HS-5 (cell line): Measurements from ENCODE around the gene TSC2.
"Not testable (repeated sequence)": the region's sequence is repeated elsewhere in the genome, so short reads cannot be mapped to it uniquely, and the experiment has no call there.

ENCODE experiments used
- DNase-seq: peaks from one replicate; pipeline ENCODE4 v3.0.0-alpha.2; 2012; ENCODE audit warnings: low read depth

The TSC2 gene

DNA sequence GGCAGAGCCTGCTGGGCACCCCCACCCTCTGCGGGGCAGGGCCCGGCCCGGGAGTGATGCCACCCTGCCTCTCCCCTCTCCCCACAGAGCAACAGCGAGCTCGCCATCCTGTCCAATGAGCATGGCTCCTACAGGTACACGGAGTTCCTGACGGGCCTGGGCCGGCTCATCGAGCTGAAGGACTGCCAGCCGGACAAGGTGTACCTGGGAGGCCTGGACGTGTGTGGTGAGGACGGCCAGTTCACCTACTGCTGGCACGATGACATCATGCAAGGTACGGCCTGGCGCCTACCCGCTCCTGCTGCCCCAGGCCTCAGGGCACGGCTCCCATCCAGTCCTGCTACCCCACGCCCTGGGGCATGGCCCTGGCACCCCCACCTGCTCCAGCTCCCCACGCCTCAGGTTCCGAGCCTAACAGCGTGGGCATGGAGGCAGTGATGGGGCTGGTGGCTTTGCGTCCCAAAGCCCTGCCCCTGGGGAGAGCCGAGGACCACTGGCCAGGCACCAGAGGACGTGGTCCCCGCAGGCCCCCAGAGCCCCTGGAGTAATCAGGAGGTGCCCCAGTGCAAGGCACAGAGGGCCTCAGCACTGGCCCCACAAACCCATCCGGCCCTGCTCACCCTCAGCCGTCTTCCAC, 38.4 kb downstream of the TSC2 start:
- DNase-seq, result no peak

DNA sequence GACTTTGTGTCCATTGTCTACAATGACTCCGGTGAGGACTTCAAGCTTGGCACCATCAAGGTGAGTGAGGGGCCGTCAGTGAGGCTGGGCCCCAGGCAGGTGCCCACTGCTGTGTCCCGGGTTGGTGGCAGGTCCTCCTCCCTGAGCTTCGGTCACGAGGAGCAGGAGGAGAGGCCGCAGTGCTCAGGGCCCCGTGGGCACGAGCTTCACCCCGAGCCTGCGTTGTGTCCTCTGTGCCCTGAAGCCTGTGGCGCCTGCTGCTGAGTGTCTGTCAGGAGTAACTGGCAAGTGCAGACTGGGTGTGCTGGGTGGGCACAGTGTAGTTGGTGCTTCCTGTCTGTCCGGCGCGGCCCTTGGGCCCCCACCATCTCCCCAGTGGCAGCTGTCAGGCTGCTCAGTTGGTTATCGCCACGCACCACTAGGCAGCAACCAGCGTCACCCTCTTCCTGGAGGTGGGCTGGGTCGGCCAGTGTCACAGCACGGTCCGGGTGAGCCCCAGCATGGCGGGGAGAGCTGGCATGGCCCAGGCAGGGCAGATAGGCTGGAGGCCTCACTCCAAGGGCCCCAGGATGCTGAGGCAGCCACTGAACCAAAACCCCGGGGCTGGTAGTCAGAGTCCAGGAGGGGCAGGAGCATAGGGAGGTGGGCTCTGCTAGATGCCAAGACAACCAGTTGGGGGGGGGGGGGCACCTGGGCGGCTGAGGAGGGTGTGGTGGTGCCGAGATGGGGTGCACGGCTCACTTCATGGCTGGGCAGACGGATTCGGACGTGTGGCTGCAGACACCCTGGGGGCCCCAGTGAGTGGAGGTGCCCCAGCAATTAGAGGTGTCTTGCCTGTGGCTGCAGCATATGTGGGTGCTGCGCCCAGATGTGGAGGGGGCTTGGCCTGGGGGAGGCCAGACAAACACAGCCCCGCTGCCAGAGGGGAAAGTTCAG, 39.3 kb downstream of the TSC2 start:
- DNase-seq, result no peak

DNA sequence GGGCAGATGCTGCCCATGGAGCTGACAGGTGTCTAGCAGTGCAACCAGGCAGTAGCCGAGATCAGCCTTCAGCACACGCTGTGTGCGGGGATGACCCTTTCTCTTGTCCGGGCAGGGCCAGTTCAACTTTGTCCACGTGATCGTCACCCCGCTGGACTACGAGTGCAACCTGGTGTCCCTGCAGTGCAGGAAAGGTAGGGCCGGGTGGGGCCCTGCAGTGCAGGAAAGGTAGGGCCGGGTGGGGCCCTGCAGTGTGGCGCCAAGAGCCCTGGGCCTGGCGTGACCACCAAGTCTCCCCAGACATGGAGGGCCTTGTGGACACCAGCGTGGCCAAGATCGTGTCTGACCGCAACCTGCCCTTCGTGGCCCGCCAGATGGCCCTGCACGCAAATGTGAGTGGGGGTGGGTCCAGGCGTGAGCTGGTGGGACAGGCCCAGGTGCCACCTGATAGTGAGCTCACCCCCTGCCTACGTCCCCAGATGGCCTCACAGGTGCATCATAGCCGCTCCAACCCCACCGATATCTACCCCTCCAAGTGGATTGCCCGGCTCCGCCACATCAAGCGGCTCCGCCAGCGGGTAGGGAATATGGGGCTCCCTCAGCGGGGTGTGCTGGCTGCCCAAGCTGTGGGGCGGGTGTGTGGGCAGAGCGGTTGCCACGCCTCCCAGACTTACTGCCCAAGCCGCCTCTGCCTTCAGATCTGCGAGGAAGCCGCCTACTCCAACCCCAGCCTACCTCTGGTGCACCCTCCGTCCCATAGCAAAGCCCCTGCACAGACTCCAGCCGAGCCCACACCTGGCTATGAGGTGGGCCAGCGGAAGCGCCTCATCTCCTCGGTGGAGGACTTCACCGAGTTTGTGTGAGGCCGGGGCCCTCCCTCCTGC, 40.2 kb downstream of the TSC2 start:
- DNase-seq, result no peak

DNA sequence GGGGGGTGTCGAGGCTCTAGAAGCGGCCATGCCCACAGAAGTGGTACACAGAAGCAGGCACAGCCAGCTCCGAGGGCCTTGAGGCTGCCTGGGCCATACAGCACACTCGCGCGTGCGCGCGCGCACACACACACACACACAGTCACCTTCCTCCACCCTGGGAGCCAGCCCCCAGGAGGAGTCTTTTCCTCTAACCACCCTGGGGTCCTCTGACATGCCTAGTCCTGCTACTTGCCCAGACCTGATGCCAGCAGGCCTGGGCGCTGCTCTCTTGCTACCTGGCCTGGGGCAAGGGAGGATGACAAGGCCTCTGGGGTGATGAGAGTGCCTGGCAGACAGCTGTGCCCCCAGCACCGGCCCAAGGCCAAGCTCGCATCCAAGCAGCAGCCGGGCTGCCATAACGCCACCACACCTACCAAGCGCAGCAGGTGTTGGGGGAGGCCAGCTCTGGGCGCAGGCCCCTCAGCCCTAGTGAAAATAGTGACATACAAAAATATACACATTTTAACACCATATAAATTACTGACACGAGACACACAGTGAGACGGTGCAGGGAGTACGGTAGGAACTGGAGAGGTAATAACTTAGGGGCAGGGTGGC, 41.1 kb downstream of the TSC2 start:
- no peak for DNase-seq

DNA sequence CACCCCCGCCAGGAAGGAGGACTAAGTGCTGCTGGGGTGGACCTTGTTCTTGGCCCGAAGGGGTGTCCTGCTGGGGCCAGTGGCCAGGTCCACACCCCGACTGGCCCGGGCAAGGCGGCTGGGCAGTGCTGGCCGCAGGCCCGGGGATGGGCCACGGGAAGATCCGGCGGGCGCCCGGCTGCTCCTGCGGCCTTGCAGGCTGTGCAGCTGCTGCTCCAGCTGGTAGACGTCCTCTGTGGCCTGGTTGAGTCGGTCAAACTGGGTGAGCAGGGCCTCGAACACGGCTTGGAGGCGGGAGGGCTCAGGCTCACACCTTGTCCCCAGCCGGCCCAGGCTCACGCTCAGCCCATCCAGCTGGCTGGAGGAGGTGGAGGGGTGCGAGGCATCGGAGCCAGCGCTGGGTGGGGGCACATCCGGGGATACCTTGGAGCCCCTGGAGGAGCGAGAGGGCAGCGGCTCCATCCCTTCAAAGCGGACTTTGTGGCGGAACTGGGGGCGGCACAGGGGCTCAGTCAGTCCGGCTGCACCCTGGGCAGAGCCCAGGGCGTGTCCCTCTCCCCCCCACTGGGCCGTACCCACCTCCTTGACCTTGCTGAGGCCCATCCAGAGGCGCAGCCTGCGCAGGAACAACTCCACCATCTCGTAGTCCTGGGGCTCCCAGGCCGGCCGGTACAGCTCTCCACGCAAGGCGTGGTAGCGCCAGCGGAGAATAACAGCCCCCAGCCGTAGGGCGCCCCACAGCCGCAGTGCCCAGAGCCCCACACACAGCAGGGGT, 42.1 kb downstream of the TSC2 start:
- DNase-seq, result no peak

DNA sequence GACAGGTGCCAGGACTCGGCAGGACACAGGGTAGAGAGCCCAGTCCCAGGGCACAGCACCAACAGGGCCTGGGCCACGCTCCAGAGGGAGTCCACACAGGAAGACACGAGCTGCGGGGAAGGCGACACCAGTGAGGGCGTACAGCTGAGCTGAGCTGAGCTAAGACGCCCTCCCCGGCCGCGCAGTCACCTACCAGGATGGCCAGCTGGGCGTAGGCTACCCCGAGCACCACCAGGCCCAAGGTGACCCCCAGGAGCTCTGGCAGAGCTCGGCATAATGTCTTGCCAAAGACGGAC, 42.6 kb downstream of the TSC2 start:
- no peak for DNase-seq

DNA sequence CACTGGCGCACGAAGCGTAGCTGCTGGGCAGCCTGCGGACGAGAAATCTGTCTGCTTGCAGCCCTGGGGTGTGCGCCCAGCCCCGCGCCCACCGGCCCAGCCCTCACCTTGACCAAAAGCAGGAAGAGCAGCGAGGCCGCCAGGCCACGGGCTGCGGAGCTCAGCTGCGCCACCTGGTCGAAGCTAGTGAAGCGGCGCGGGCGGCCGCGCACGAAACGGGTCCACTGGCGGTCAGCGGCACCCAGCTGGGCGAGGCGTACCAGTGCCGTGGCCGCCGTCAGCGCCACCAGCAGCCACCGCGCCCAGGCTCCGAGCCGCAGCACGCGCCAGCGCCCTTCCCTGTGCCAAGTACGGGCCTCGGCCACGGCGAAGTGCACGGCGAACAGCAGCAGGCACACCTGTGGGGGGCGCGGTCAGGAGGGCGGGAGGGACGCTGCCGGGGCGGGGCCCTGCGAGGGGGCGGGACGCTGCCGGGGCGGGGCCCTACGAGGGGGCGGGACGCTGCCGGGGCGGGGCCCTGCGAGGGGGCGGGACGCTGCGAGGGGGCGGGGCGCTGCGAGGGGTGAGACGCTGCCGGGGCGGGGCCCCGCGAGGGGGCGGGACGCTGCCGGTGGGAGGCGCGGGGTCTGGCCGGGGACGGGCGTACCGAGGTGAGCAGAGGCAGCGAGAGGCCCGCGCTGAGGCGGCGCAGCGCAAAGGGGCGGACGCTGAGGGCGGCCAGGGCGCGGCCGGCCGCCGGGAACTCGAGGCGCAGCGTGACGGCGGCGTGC, 43.2 kb downstream of the TSC2 start:
- no peak for DNase-seq

DNA sequence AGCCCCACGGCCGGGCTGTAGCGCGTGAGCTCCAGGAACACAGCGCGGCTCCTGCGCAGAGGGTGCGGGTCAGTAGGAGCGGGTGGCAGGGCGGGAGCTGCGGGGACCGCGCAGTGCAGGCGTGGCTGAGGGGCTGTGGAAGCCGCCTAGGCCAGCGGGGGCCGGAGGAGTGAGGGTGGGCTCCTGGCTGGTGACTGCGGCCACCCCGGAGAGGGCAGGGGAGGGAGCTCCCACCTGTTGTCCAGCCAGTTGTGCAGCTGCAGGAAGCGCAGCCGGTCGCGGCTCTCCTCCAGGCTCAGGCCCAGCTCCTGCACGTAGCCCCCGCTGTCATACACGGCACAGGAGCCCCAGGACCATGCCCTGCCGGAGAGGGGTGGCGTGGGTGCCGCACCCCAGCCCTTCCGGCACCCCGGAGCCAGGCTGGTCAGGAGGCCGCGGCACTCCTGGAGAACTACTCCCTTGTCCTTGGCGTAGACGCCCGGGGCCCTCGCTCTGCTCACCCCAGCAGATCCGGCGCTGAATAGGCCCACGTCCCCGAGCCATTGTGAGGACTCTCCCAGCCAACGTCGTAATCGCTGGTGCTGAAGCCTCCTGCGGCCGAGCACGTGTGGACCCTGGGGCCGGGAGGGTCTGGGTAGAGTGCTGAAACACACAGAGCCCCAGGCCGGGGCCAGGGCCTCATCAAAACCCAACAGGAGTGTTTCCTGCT, 43.9 kb downstream of the TSC2 start:
- DNase-seq, result no peak

DNA sequence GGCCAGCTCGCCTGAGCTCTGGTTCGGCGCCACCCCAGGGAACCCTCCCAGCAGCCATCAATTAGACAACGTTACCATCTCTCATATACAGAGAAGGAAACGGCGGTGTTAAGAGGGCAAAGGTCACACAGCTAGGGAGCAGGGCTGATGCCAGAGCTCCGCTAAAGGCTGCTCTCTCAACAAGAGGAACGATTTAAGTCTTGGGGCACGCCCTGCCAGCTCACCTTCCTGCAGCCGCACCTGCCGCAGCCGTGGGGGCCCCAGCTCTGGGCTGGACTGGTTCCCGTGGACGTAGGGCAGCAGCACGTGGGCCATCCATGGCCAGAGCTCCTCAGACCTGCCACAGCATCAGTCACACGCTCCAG, 44.5 kb downstream of the TSC2 start:
- DNase-seq, result no peak

DNA sequence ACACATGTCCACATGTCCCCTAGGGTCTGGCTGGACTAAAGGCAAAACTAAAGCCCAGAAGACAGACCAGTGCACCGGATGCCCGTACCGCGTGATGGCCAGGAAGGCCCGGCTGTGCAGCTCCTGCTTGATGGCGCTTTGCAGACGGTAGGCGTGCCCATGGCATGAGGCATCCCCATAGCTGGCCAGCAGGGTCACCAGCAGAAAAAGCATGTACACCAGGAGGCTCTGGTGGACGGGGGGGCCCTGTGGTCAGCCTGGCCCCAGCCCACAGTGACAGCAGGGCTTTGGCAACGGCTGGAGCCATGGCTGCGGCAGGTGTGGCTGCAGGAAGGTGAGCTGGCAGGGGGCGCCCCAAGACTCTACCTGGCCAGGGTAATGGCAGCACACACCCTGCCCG, 45.1 kb downstream of the TSC2 start:
- no peak for DNase-seq

DNA sequence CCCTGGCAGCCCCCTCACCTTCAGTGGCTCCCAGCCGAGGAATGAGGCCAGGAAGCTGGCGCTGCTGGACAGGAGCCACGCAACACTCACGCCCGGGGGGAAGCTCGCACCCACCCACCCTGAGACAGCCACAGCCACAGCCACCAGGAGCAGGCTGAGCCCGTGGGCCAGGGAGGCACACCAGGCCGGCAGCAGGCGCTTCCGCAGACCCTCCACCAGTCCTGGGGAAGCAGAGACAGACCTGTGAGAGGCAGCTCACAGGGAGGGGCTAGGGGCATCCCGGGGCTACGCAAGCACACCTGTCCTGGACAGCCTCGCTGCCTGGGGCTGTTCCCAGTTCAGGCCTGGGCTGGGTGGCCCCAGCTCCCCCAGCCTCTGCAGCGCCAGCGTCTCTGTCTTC, 46.0 kb downstream of the TSC2 start:
- DNase-seq, result no peak

DNA sequence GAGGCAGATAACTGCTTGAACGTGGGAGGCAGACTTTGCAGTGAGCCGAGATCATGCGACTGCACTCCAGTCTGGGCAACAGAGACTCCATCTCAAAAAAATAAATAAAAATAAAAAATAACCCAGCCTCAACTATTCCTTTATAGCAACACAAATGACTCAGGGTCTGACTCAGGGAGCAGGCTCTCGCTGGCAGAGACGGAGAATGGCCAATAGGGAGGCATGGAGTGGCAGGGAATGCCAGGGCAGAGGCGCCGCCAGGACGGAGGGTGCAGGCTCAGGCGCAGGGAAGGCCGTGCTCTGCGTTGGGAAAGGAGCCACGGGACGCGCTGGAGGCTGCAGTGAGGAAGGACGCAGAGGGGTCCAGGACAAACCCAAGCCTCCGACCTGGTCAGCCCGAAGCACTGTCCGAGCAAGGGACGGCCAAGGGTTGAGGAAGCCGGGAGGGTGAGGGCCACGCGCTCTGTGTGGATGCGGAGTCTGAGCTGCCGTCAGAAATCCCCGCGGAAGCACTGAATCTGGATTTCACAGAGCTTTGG, 47.6 kb downstream of the TSC2 start:
- DNase-seq, result no peak

DNA sequence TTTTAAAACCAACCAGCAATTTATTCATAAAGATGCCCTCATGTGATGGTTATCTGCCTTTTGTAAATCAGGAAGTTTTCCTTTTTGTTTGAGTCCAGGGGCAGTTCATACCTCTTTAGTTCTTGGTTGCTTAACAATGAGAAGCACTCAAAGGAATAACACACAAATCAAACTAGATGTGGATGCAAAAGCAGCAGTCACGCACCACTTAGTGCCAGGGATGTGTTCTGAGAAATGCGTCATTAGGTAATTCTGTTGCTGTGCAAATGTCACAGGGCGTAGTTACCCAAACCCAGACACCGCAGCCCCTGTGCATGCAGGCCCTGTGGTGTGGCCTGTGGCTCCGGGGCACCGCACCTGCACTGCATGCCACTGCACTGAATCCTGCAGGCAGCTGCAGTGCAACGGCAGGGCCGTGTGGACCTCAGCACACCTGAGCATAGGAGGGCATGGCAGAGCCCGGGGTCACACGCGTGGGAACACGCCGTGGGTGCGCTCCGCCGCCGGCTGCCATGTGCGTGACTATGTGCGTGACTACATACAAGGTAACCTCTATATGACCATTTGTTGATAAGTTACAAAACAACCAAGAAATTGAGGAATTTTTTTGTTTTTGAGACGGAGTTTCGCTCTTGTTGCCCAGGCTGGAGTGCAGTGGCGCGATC, 48.3 kb downstream of the TSC2 start:
- DNase-seq, result no peak

DNA sequence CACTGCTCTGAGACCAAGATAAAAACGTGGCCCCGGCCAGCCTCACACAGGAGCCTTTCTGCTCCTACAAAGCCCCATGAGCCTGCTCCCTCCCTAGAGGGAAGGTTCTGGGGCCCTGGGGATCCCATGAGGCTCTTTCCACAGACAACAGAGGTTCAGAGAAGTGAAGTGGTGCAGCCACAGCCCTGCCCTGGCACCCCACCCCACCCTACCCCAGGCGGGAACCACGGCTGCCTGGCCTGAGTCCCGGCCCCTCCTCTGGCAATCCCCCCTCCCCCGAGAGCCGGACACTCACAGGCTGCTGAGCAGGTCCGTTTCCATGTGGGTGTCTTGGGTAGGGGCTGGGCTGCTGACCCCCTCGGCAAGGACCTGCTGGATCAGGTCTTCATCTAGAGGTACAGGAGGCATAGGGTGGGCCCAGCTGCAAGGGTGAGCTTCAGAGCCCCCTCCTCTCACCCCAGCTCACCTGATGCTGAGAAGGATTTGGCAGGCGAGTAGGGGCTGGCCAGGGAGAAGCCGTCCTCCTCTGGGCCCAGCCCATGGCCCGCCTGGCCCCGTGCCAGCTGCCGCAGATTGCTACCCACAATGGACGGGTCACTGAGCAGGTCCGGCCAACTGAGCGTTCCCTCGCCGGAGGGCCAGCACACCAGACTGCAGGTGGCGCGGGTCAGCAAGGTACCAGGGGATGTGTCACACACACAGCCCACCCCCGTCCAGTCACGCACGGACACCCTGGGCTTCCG, 49.2 kb downstream of the TSC2 start:
- DNase-seq, result no peak

DNA sequence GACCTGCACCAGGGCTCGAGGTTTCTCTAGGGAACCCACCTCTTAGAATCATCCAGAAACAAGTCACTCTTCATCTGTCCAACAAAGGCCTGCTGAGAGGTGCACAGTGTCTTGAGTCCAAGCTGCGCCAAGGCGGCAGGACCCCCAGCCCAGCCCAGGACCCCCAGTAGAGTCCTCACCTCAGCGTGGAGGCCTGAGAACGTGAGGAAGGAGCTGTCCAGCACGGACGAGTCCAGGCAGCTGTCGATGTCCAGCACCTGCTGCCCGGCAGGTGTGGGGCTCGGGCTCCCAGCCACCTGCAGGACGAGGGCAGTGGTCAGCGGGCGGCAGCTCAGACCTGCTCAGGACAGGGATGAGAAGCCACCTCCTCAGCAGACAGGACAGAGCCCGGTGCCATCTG, 49.9 kb downstream of the TSC2 start:
- not testable (repeated sequence) for DNase-seq

DNA sequence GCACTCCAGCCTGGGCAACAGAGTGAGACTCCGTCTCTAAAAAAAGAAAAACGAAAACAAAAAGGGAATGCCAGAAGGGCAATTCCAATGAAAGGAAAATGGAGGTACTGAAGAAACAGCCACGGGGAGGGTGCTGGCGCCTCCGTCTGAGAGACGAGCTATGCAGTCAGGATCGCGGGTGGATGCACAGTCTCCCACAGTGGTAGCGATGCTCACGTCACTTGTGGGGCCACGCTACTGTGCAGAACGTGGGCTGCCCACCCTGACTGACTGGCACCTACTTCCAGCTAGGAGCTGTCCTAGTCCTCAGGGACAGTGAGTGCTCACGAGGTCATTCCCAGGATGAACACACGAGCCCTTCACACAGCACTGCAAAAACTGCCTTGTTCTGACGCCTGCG, 53.8 kb downstream of the TSC2 start:
- not testable (repeated sequence) for DNase-seq

DNA sequence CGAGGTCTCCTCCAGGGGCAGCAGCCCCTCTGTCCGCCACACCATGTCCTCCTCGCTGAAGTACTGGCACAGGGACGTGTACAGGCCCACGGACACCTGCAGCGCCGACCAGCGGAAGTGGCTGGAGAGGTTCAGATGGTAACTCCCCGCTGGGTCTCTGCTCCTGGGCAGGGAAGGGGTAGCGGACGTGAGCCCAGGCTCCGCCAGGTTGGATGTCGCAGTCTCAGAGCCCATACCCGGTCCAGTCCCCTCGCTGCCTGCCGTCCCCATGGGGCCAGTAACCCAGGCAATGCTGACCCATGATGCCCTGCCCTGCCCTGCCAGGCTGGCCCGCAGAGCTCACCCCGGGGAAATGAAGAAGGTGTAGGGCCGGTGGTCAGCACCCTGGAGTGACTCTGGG, 54.7 kb downstream of the TSC2 start:
- DNase-seq, result no peak

DNA sequence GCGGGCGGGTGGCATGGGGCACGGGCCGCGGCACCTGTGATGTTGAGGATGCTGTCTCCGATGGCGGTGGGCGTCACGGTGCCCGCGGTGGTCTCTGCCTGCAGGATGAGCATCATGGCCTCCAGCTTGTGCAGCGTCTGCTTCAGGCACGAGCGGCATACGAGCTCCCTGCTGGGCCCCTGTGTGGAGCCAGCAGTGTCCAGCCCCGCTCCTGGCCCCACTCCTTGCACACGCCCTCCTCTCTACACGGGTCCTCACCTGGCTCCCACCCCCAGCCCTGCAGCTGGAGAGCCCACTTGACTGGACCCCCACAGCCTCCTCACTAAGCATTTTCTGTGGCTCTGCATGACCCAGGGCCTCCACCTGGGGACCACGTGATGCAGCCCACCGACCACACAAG, 56.7 kb downstream of the TSC2 start:
- not testable (repeated sequence) for DNase-seq

DNA sequence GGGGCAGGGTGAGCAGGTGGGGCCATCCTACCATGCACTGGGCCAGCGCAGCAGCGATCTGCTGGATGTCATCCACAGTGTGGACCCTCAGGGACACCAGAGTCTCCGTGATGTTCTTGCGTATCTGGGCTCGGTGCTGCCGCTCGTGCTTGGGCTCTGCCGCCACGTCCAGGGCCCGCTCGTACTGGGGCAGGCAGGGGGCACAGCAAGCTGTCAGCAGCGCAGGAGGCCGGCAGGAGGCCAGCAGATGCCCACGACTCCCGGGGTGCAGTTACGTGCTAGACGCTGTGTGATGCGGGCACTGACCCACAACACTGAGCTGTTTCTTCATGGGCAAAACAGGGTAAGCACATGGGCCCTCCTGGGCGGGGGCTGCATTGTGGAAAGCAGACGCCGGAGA, 57.5 kb downstream of the TSC2 start:
- not testable (repeated sequence) for DNase-seq
